Loucy (cell line): Measurements from ENCODE around the gene C4orf54.

Source experiments
- EZH2phosphoT487 ChIP-seq: fragments of 200-600 bp; IDR thresholded peaks from 2 replicates; pipeline ENCODE4 v1.6.1; 2018; ENCODE audit warnings: antibody characterized with exemption, mild to moderate bottlenecking, moderate library complexity, borderline replicate concordance
- TF ChIP-seq, protein P1 (sequence below): fragments of 200-600 bp; sonication (generic); conservative IDR thresholded peaks from 2 replicates; pipeline ENCODE4 v1.5.1; 2014; ENCODE audit warnings: mild to moderate bottlenecking, antibody characterized with exemption, low read length

DNA sequence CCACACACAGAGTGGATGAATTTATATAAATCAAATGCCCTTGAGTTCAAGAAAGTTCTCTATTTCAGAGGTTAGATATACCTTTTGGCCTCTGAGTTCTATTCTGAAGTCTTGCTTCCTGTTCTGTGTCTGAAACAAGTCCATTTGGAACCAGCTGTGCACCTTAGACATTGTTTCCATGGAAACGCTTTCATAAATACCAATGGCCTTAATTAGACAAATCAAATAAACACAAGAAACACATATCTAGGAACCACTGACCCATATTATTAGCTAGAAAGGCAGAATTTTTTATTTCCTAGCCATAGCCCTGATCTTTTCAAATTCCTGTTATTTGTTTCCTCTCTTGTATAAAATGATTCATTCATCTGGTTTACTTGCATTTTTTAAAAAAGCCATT is 8.4 kb upstream of the C4orf54 start:
- TF ChIP-seq, protein P1, sequence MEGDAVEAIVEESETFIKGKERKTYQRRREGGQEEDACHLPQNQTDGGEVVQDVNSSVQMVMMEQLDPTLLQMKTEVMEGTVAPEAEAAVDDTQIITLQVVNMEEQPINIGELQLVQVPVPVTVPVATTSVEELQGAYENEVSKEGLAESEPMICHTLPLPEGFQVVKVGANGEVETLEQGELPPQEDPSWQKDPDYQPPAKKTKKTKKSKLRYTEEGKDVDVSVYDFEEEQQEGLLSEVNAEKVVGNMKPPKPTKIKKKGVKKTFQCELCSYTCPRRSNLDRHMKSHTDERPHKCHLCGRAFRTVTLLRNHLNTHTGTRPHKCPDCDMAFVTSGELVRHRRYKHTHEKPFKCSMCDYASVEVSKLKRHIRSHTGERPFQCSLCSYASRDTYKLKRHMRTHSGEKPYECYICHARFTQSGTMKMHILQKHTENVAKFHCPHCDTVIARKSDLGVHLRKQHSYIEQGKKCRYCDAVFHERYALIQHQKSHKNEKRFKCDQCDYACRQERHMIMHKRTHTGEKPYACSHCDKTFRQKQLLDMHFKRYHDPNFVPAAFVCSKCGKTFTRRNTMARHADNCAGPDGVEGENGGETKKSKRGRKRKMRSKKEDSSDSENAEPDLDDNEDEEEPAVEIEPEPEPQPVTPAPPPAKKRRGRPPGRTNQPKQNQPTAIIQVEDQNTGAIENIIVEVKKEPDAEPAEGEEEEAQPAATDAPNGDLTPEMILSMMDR: no peak
- no peak for TF ChIP-seq EZH2phosphoT487
